RWPE1 (cell line): ENCODE data around the gene C1orf21.

Source experiments
- CTCF ChIA-PET: fragments of 350-600 bp; sonication (Branson Sonifier 250); formaldehyde crosslinking; extraction: SDS; loops from one replicate; lab custom pipeline; 2021; lab: Yijun Ruan, JAX
- POLR2A ChIA-PET: fragments of 400-600 bp; formaldehyde crosslinking; extraction: SDS; loops from one replicate; lab custom pipeline; 2020; ENCODE audit warnings: antibody characterized with exemption; ENCODE audit not compliant: low non-redundant PET; lab: Yijun Ruan, JAX
- DNase-seq: peaks from one replicate; pipeline ENCODE4 v3.0.0; 2012; ENCODE audit warnings: low spot score
- H3K27ac ChIP-seq: fragments of 450-650 bp; 2 replicates; pipeline ENCODE4 v1.5.1; 2017
- TF ChIP-seq, protein P1 (sequence below): fragments of 450-650 bp; conservative IDR thresholded peaks from 2 replicates; pipeline ENCODE4 v1.5.1; 2017; ENCODE audit warnings: low read depth, mild to moderate bottlenecking

C1orf21 gene

DNA sequence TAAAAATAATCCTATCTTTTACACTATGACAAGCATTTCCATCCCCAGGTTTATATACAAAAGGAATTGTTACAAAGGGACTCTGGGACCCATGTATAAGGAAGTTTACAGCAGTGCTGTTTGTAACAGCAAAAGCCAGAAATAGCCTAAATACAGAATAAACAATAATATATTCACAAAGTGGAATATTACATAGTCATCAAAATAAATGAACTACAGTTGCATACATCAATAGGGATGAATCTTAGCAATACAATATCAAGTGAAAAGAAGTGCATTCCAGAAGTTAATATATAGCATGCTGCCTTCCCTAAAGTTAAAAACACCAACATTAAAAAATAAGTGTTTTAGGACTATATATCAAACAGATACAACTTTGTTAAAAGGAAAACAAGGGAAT, 290.5 kb downstream of the C1orf21 start:
- no peak overlapping the region for H3K27ac ChIP-seq
- CTCF ChIA-PET: interaction anchor here (1.1 to 2.2 kb wide), 2 partner anchors 13 to 15 kb away, joined by 3 to 5 read pairs; no protein-coding TSS in a partner anchor
- no peak for DNase-seq
- POLR2A ChIA-PET: no interaction called here
- TF ChIP-seq, protein P1, sequence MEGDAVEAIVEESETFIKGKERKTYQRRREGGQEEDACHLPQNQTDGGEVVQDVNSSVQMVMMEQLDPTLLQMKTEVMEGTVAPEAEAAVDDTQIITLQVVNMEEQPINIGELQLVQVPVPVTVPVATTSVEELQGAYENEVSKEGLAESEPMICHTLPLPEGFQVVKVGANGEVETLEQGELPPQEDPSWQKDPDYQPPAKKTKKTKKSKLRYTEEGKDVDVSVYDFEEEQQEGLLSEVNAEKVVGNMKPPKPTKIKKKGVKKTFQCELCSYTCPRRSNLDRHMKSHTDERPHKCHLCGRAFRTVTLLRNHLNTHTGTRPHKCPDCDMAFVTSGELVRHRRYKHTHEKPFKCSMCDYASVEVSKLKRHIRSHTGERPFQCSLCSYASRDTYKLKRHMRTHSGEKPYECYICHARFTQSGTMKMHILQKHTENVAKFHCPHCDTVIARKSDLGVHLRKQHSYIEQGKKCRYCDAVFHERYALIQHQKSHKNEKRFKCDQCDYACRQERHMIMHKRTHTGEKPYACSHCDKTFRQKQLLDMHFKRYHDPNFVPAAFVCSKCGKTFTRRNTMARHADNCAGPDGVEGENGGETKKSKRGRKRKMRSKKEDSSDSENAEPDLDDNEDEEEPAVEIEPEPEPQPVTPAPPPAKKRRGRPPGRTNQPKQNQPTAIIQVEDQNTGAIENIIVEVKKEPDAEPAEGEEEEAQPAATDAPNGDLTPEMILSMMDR: no peak
